Activated T-cell treated with anti-CD3 and anti-CD28 coated beads, Interleukin-2, amount 50 U/mL, for 72 hours (primary cell): Measurements from ENCODE around the gene CAMP. TPM values are rescaled to one million over a fixed set of nuclear protein-coding genes. Genes with fewer than 3 reads are reported as not detected.

ENCODE experiments used
- ATAC-seq, 2 donors: fragments of 150-1000 bp; cut with Tn5 transposase; replicated peaks in 1 of 2; 2 replicates each; pipeline ENCODE4 v1.10.0; 2021; ENCODE audit warnings: moderate library complexity in 2 of 2, mild to moderate bottlenecking in 1 of 2
- DNase-seq, 2 donors: peaks; one replicate each; pipeline ENCODE4 v3.0.0; 2021 to 2022; ENCODE audit warnings: mixed read lengths in 1 of 2
- H3K27ac Mint-ChIP-seq: one replicate; pipeline ENCODE4 v1.8.0; 2022; ENCODE audit warnings: mild to moderate bottlenecking, moderate library complexity, mixed read lengths
- H3K27me3 Mint-ChIP-seq: one replicate; pipeline ENCODE4 v1.8.0; 2022; ENCODE audit warnings: low read depth, mixed read lengths
- H3K36me3 Mint-ChIP-seq, 2 donors: one replicate each; pipeline ENCODE4 v1.8.0; 2022; ENCODE audit warnings: mixed read lengths in 2 of 2, mild to moderate bottlenecking in 1 of 2; ENCODE audit not compliant: insufficient read depth in 2 of 2
- H3K4me1 Mint-ChIP-seq: one replicate; pipeline ENCODE4 v1.8.0; 2022; ENCODE audit warnings: low read depth, mixed read lengths
- H3K4me3 Mint-ChIP-seq, 2 donors: one replicate each; pipeline ENCODE4 v1.8.0; 2022; ENCODE audit warnings: mild to moderate bottlenecking in 2 of 2, mixed read lengths in 2 of 2, moderate library complexity in 2 of 2
- H3K9me3 Mint-ChIP-seq, 2 donors: one replicate each; pipeline ENCODE4 v1.8.0; 2022; ENCODE audit warnings: mixed read lengths in 2 of 2
- total RNA-seq, 2 donors: library from RNA; stranded (reverse); gene quantifications; one replicate each; pipeline ENCODE4 v1.2.3, GENCODE V29; 2022

CAMP gene
- total RNA-seq, 2 donors from 2014 or later, result not detected

DNA sequence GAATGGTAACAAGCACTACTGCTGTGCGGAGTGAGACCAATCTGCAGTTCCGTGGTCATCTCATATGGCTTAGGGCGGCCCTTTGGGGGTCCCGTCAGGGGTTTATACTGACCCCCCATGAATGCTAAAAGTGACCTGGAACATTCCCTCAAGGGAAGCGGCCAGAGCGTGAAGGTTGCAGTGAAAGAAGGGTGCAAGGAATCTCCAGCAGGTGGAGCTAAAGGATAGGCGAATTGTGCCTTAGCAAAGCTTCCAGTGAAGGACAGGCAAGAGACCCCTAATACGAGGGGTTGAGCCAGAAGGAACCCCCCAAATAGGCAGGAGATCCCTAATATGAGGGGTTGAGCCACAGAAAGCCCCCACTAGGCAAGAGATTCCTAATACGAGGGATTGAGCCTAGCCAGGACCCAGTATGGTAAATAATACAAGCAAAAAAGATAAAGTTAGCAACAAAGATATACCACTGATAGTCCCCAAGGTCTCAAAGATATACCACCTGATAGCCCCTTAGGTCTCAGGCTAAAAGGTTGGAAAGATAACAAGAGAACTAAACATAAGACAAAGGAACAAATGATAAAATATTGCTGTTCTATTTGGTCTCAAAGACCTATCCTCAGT lies 50.4 kb downstream of the CAMP start:
- no peak overlapping the region for H3K4me3 Mint-ChIP-seq
- no peak overlapping the region for H3K27ac Mint-ChIP-seq
- ATAC-seq, result no peak
- no peaks in the 10 kb centered on the region for H3K9me3 Mint-ChIP-seq
- peak; percentile 57 to 63 for DNase-seq
- peaks cover 29% of the 10 kb centered on the region for H3K4me1 Mint-ChIP-seq
- H3K27me3 Mint-ChIP-seq, result no peaks in the 10 kb centered on the region
- H3K36me3 Mint-ChIP-seq, result peaks cover 2 to 3% of the 10 kb centered on the region in 2 donors

DNA sequence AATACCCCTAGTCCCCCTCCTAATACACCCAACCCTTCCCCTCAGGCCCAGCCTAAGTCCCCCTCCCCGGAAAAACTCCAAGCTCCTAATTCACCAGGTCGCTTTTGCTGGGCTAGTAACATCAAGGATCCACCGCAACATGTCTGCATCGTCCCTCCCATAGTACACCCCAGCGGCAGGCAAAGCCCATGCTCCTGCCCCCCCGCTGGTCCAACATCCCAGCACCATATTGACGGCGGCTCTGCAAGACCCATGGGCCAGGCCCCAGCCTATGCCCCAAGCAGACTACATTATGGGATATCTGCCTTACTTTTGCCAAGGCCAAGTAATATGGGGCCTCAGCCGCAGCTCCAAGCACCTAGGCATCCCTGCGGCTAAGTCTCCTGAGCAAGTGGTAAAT lies 51.2 kb downstream of the CAMP start:
- Mint-ChIP-seq H3K9me3 (no peaks in the 10 kb centered on the region), H3K4me1 (peaks cover 21% of the 10 kb centered on the region), H3K27ac (no peak overlapping the region), H3K4me3 (no peak overlapping the region), H3K27me3 (no peaks in the 10 kb centered on the region), H3K36me3 (peaks cover under 1 to 3% of the 10 kb centered on the region in 2 donors)
- DNase-seq, result no peak
- no peak for ATAC-seq

Other genes starting within 250 kb of the CAMP start
- 100 to 1,000 TPM; 135 to 149 TPM for gene MAP4, start 207.1 kb upstream of the CAMP start, total RNA-seq
- gene CDC25A, start 35.1 kb upstream of the CAMP start, total RNA-seq, result 10 to 100 TPM; 27.8 to 31.6 TPM
- gene ZNF589, start 17.6 kb downstream of the CAMP start, total RNA-seq, result 10 to 100 TPM; 26.0 to 39.7 TPM
- 10 to 100 TPM; 38.3 to 41.9 TPM for gene NME6, start 77.9 kb downstream of the CAMP start, total RNA-seq
- gene SPINK8, start 110.2 kb downstream of the CAMP start, total RNA-seq, result not detected
- gene FBXW12, start 148.7 kb downstream of the CAMP start, total RNA-seq, result not detected
- 1 to 10 TPM; 3.2 to 6.1 TPM for gene PLXNB1, start 206.6 kb downstream of the CAMP start, total RNA-seq
- 10 to 100 TPM; 13.5 to 16.7 TPM for gene CCDC51, start 216.6 kb downstream of the CAMP start, total RNA-seq
- gene TMA7, start 216.8 kb downstream of the CAMP start, total RNA-seq, result 100 to 1,000 TPM; 263 to 285 TPM
- 10 to 100 TPM; 15.6 to 19.9 TPM for gene ATRIP, start 223.2 kb downstream of the CAMP start, total RNA-seq